Measurements from ENCODE around the gene CLCN5.
"Not testable (repeated sequence)": the region's sequence is repeated elsewhere in the genome, so short reads cannot be mapped to it uniquely, and the experiment has no call there.

Gene CLCN5

GRCh38 chrX:49995795-49996455 is 73.5 kb downstream of the CLCN5 start:
- DNase-seq (ENCODE audit: low read depth in 2 of 2), result no peak

DNA sequence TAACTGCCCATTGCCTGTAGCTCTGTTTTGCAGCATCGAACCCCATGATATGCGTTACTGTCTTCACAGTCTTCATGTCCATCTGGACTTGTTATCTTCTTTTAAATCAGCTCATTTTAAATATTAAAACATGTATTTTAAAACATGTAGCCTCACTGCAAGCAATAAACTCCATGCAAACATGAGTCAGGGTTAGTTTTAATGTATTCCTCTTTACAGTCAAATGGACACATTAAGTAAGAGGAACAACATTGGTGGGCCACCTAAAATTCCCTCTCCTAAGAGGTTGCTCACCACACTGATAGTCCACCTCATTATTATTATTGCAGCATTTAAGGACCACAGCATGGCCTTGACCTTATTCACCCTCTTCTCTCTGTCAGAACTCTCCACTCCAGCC is 74.1 kb downstream of the CLCN5 start:
- DNase-seq (ENCODE audit: low read depth in 2 of 2), result no peak

DNA sequence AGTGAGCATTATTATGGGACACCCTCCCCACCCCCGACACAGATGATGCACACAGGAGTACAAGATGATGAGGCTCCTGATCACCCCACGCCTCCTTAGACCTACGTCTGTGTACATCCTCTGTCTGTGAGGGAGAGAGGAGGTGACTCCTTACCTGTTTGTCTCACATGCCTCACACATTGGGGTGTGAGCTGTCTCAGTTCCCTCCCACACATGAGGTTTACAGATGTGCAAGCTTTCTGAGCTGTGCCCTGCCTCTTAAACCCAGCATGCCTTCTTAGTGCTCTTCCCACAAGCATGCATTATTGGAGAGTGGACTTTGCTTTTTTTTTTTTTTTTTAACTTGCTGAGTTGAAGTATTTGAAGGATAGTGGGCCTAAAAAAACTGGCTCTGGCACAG is 76.7 kb downstream of the CLCN5 start:
- DNase-seq (ENCODE audit: low read depth in 2 of 2), result no peak

GRCh38 chrX:50000937-50001542 is 78.6 kb downstream of the CLCN5 start:
- no peak for DNase-seq (ENCODE audit: low read depth in 2 of 2)

- DNase-seq (ENCODE audit: low read depth in 2 of 2), result no peak
These were observed 79.8 kb downstream of the CLCN5 start for GRCh38 chrX:50002067-50002714.

DNA sequence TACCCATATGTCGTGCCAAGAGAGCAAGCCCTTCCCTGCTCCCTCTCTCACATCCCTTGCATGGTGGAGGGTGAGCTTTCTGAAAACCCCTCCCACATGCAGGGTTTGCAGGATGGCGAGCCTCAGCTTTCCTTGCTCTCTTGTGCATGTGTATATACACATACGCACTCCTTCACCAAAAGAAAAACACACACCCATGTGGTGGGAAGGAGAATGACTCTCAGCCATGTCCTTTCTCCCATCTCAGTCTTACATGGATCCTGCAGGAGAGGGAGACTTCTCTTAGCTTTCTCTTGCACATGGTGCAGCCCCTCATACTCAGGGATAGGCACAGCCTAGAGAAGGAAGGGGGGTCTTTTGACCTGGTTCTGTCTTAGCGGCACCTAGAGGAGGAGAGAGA is 81.1 kb downstream of the CLCN5 start:
- DNase-seq (ENCODE audit: low read depth in 2 of 2), result no peak

DNA sequence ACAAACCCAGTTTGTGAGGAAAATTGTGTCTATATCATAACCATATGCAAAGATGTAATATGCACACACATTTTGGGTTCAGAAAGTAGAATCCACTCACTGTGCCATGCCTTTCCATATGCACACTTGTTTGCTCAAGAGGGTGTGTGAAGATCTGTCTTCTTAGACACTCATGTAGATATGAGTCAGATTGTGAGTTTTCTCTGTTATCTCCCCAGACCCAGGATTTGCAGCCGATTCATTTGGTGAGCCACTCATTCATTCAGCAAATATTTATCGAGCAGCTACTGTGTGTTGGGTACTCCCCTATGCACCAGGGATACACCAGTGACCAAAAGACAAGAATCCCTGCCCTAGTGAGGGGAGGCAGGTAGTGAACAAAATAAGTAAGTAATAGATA is 81.5 kb downstream of the CLCN5 start:
- no peak for DNase-seq (ENCODE audit: low read depth in 2 of 2)

DNA sequence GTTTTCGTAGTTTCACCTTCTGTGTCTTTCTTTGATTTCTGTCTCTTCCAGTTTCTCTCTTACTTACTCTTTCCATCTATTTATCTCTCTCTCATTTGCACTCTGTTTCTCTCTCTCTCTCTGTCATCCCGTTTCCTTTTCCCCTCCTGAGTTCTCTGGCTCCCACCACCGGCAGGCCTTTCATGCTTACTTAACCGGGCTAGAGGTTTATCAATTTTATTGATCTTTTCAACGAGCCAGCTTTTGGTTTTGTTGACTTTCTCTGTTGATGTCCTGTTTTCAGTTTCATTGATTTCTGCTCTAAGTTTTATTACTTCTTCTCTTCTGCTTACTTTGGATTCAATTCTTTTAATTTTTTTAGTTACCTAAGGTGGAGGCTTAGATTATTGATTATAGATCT is 103.2 kb downstream of the CLCN5 start:
- DNase-seq (ENCODE audit: low read depth in 2 of 2), result not testable (repeated sequence)

GRCh38 chrX:50035126-50035525 is 112.7 kb downstream of the CLCN5 start:
- no peak for DNase-seq (ENCODE audit: low read depth in 2 of 2)

- no peak for DNase-seq (ENCODE audit: low read depth in 2 of 2)
These were observed 114.0 kb downstream of the CLCN5 start for GRCh38 chrX:50036426-50036825.

DNA sequence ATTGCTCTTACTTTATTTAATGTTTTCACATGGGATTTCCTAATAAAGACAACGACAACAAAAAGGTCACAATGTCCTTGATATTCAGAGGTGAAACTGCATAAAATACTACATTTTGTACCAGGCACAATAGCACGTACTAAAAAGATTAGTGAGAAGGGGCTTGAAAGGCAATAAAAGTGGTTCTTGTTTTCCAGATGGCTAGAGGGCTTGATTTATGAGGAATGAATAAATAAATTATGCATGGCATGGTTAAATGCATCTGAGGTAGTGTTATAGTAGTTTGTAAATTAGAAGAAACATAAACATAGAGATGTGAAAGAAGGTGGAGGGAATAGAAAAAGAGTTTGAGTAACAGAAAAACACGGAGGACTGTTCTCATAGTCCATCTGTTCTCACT is 123.4 kb downstream of the CLCN5 start:
- DNase-seq (ENCODE audit: low read depth in 2 of 2), result no peak

GRCh38 chrX:50049228-50049627 is 126.8 kb downstream of the CLCN5 start:
- no peak for DNase-seq (ENCODE audit: low read depth in 2 of 2)

GRCh38 chrX:50054147-50054546 is 131.8 kb downstream of the CLCN5 start:
- DNase-seq (ENCODE audit: low read depth in 2 of 2), result no peak

GRCh38 chrX:50066318-50066937 is 144.0 kb downstream of the CLCN5 start:
- no peak for DNase-seq (ENCODE audit: low read depth in 2 of 2)

DNA sequence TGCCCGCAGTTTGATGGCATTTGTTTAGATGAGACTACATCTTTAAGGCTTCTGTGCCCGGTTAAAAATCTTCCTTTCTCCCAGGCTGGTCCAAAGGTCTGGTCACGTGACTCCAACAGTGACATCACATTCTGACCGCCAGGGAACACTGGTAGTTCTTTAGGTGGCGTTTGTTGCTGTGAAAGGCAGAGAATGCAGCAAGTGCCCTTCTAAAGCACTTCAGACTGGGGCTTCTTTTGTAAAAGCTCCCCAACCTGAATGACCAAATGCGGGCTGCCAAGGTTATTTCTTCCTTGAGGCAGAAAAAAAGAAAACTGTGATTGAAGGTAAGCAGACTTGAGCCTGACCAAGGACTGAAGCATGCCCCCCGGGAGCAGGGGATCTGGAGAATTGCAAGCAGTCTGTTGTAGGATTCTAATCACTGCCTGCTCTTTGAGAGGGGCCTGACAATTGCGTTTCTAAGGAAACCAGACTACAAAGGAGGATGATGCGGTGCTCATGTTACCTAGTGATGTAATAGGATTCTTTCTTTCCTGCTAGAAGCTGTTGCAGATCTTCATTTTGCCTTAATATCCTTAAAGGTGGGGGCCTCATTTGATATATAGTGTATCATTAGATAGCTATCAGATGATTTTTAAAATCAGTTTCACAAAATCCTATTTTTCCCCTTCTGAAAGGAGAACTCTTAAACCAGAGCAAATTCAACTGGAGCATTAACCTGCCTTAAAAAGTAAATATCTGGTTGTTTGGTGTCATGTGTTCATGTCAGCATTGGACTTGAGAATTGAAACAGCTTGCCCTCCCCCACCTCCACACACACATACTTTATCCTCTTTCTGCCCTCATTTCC is 145.3 kb downstream of the CLCN5 start:
- no peak for DNase-seq (ENCODE audit: low read depth in 2 of 2)

DNA sequence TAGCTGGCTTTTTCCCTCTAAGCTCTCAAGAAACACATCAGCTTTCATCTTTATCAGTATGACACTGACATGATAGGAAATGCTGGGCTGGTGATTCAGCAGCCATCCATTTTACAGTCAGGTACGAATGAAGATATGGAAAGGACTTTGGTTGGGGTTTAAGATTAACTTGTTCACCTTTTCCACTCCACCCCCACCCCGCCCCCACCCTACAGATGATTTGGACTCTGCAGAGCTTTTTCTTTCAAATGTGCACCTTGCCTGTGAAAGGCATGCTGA is 145.8 kb downstream of the CLCN5 start:
- DNase-seq (ENCODE audit: low read depth in 2 of 2), result no peak

DNA sequence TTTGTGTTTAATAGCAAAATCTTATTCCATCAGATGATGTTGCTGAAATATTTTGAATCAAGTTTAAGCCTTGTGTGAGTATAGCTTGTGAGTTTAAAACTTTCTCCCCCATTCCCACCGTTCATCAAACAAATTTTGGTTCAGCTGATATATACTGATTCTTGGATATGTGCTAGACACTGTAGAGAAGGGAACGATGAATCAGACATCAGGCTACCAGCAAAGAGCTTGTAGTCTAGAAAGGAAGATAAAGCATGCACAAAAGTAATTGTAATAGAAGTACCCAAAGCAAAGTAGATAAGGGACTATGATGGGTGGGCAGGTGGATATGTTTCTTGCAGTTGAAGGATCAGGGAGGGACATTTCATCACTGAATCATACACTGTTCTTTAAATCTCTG is 146.5 kb downstream of the CLCN5 start:
- DNase-seq (ENCODE audit: low read depth in 2 of 2), result no peak

DNA sequence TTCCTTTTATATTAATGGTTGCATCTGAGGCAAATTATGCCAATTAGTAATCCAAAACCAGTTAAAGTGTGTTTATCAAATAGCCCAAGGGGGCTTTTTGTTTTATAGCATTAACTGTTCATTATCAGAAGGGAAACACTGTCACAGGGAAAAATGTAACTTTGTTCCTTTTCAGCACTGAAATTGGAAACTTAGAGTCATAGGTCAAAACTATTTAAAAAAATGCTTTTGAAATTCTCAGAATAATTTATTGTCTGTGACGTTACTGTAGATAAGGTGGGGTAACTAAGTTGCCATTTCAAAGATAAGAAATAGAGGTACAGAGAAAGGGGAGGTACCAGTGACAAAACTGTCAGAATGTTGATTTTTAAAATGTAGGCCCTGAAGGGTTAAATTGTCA is 149.1 kb downstream of the CLCN5 start:
- no peak for DNase-seq (ENCODE audit: low read depth in 2 of 2)

DNA sequence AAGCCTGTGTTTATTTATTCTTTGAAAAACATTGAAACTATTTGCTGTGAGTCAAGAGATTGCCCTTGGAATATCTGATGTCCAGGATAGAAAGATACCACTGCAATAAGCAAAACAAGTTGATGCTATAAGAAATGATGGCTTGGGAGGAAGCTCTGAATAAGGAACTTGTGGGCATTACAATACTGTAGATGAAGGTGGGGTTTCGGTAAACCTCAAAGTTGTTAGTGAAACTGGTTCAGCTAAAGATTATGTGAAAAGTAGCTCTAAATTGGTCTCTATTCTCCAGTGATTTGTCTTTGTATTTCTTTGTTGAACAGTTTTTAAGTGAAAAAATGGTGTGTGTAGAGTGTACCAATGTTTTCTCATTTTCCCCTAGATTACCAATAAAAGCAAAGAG is 149.7 kb downstream of the CLCN5 start:
- DNase-seq (ENCODE audit: low read depth in 2 of 2), result no peak

DNA sequence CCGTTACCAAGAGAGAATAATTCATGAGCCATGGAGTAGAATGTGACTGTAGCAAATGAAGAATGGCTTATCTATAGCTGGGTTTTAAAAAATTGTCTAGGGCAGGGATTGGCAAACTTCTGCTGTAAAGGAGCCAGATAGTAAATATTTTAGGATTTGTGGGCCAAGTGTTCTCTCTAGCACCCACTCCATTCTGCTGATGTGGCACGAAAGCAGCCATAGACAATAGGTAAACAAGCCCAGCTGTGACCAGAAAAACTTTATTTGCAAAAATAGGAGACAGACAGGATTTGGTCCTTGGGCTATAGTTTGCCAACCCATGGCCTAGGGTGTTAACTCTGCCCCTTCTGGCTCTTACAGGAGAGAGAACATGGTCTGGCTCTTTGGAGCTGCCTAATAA is 151.2 kb downstream of the CLCN5 start:
- no peak for DNase-seq (ENCODE audit: low read depth in 2 of 2)

DNA sequence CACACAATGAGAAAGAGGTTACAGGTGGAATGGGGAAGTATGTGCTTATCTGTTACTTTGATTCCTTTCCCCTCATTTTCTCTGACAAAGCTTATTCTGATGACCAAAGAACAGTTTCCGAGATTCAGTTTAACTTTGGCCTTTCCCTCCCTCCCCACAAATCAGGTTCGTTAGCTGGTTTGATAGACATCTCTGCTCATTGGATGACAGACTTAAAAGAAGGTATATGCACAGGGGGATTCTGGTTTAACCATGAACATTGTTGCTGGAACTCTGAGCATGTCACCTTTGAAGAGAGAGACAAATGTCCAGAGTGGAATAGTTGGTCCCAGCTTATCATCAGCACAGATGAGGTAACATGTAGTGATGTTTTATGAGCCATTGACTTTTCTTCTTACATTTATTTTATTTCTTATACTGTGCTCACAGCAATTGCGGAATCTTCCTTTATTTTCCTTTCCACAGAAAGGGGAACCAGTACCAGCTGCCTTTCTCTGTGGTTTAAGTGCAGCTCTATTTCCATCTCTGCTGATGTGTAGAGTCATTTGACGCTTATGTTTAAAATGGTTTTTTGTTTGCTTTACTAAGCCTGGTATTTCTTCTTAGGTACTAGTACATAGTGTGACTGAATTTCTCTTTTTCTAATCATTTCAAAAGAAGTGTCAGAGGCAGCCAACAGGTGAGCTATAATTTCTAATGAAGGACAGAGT is 153.4 kb downstream of the CLCN5 start:
- no peak for DNase-seq (ENCODE audit: low read depth in 2 of 2)

Measured in activated CD4-positive, alpha-beta T cell treated with anti-CD3 and anti-CD28 coated beads for 24 hours (primary cell).